CD4-positive, alpha-beta memory T cell (primary cell): ENCODE data around the gene TIAL1. TPM values are rescaled to one million over a fixed set of nuclear protein-coding genes. Genes with fewer than 3 reads are reported as not detected.

Experiments
- CTCF ChIA-PET: fragments of 350-600 bp; sonication (Branson Sonifier 250); formaldehyde crosslinking; loops from one replicate; lab custom pipeline; 2021; ENCODE audit warnings: inconsistent platforms; ENCODE audit not compliant: partially characterized antibody; lab: Charles Lee
- POLR2A ChIA-PET: fragments of 350-600 bp; sonication (Branson Sonifier 250); formaldehyde crosslinking; loops from one replicate; lab custom pipeline; 2021; ENCODE audit not compliant: partially characterized antibody; lab: Charles Lee
- DNase-seq, 5 donors: peaks; one replicate each; pipeline versions ENCODE4 v3.0.0 to v3.0.0-alpha.2; 2020 to 2022; ENCODE audit warnings: mixed read lengths in 1 of 5
- H3K27ac ChIP-seq: one replicate; pipeline ENCODE4 v1.7.0; 2013; ENCODE audit warnings: low read depth, low read length
- H3K27me3 ChIP-seq: 2 replicates; pipeline ENCODE4 v1.7.0; 2013; ENCODE audit warnings: mild to moderate bottlenecking, low read length, moderate library complexity; ENCODE audit not compliant: insufficient read depth
- H3K36me3 ChIP-seq: 2 replicates; pipeline ENCODE4 v1.7.0; 2013; ENCODE audit warnings: mild to moderate bottlenecking, low read length, moderate library complexity; ENCODE audit not compliant: insufficient read depth
- H3K4me1 ChIP-seq: 2 replicates; pipeline ENCODE4 v1.7.0; 2013; ENCODE audit warnings: mild to moderate bottlenecking, low read length, moderate library complexity; ENCODE audit not compliant: insufficient read depth
- H3K4me3 ChIP-seq, 2 donors: one replicate each; pipeline ENCODE4 v1.7.0; 2013; ENCODE audit warnings: low read length in 2 of 2, mild to moderate bottlenecking in 1 of 2
- H3K9me3 ChIP-seq, 2 donors: one replicate each; pipeline ENCODE4 v1.7.0; 2013; ENCODE audit warnings: low read length in 2 of 2, control low read depth in 1 of 2; ENCODE audit not compliant: control insufficient read depth in 1 of 2
- H3K27ac Mint-ChIP-seq, 7 donors: one replicate each; pipeline ENCODE4 v1.8.0; 2020 to 2021; ENCODE audit warnings: mixed read lengths in 7 of 7, mild to moderate bottlenecking in 6 of 7, inconsistent platforms in 3 of 7, moderate library complexity in 3 of 7
- H3K27me3 Mint-ChIP-seq, 2 donors: one replicate each; pipeline ENCODE4 v1.8.0; 2020 to 2021; ENCODE audit warnings: mixed read lengths in 2 of 2
- H3K36me3 Mint-ChIP-seq, 2 donors: one replicate each; pipeline ENCODE4 v1.8.0; 2020 to 2021; ENCODE audit warnings: mixed read lengths in 2 of 2, inconsistent platforms in 1 of 2, mild to moderate bottlenecking in 1 of 2
- H3K4me1 Mint-ChIP-seq, 4 donors: one replicate each; pipeline ENCODE4 v1.8.0; 2020 to 2021; ENCODE audit warnings: mixed read lengths in 4 of 4, mild to moderate bottlenecking in 1 of 4
- H3K4me3 Mint-ChIP-seq, 8 donors: one replicate each; pipeline ENCODE4 v1.8.0; 2020 to 2021; ENCODE audit warnings: mixed read lengths in 8 of 8, mild to moderate bottlenecking in 7 of 8, moderate library complexity in 6 of 8, inconsistent platforms in 3 of 8
- H3K9me3 Mint-ChIP-seq, 8 donors: one replicate each; pipeline ENCODE4 v1.8.0; 2020 to 2021; ENCODE audit warnings: mixed read lengths in 8 of 8, mild to moderate bottlenecking in 5 of 8, inconsistent platforms in 3 of 8, moderate library complexity in 1 of 8
- intact Hi-C: fragments of 100-400 bp; cut with micrococcal nuclease; formaldehyde crosslinking; loops from one replicate; pipeline ENCODE4 v1.15.1; 2023
- polyA plus RNA-seq, 2 donors: library from polyadenylated mRNA; unstranded; fragments of 300-500 nt; fragmentation: Illumina TruSeq; gene quantifications; one replicate each; pipeline ENCODE4 v1.2.3, GENCODE V29; 2021
- total RNA-seq, 2 experiments: library from RNA; stranded (reverse); gene quantifications; one replicate each; pipeline ENCODE4 v1.2.3, GENCODE V29; 2021

TIAL1 gene, protein sequence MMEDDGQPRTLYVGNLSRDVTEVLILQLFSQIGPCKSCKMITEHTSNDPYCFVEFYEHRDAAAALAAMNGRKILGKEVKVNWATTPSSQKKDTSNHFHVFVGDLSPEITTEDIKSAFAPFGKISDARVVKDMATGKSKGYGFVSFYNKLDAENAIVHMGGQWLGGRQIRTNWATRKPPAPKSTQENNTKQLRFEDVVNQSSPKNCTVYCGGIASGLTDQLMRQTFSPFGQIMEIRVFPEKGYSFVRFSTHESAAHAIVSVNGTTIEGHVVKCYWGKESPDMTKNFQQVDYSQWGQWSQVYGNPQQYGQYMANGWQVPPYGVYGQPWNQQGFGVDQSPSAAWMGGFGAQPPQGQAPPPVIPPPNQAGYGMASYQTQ
- 100 to 1,000 TPM; 201 to 212 TPM for total RNA-seq
- 10 to 100 TPM in 1 of 2 donors, 1 to 10 TPM in 1; 8.8 to 12.0 TPM for polyA plus RNA-seq

DNA sequence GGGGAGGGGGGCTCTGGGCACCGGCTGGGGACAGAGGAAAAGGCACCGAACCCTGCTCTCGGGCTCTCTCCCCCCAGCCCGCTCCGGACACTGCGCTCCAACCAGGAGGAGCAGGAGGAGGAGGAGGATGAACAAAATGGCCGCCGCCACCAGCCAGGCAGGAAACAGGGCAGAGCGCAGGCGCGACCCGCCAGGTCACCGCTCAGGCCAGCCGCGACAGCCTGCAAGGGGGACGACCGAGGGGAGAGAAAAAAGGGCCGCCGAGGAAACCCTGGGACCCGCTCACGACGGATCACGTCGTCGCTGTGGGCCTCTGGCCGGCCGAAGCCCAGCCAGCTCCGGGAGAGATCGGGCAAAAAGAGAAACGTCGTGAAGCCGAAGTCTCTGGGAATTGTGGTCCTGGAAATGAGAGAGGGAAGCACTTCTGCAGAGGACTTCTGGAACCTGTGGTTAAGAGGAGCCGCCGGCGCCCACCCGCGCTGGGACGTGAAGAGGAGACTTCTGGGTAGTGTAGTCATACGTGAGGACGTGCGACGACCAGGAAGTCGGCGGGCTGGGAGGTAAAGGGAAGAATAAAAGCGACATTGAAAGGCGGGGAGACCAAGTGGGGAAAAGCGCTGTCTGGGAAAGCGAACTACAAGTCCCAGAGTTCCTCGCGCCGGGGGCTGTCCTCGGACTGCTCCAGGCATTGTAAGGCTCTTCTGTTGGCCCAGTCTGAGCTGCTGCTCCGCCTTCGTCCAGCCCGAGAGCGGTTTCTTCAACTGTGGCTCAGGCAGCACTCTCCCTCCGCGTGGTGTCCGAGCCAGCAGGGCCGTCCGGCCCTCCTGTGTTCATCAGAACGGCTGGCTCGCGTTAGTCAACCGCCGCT lies at the start of gene TIAL1:
Gene TIAL1 (minus strand): TSS at position 428 of the 868 bp plus-strand sequence. CDS start 499 bp downstream, outside the sequence.
- POLR2A ChIA-PET = interaction anchor here (0.5 to 3.0 kb wide), 11 partner anchors 27 to 842 kb away, joined by 3 to 14 read pairs (median 5); partner anchors contain the start of genes BAG3, CACUL1, GRK5 and INPP5F
- CTCF ChIA-PET = interaction anchor here (1.4 to 3.6 kb wide), 3 partner anchors 13 to 151 kb away, joined by 3 to 14 read pairs (median 4); no protein-coding TSS in a partner anchor
- Histone ChIP-seq H3K4me1 (peaks cover 43% of the 10 kb centered on the region), H3K36me3 (no peaks in the 10 kb centered on the region), H3K27ac (peak within 1 kb of the TSS; percentile 98), H3K4me3 (peak within 1 kb of the TSS; percentile 83 to 99), H3K27me3 (no peaks in the 10 kb centered on the region), H3K9me3 (no peaks in the 10 kb centered on the region)
- intact Hi-C loops = loop anchor here (1.0 to 10.0 kb wide), 10 partner anchors 54 to 841 kb away; partner anchors contain the start of genes BAG3, EIF3A, GRK5 and INPP5F
- peak within 1 kb of the TSS; percentile 93 to 100 (median 99) for H3K4me3 Mint-ChIP-seq
- no peaks in the 10 kb centered on the region for H3K27me3 Mint-ChIP-seq
- peak; percentile 89 to 97 (median 91) for DNase-seq
- H3K4me1 Mint-ChIP-seq = peaks cover 37 to 57% (median 44%) of the 10 kb centered on the region in 4 donors
- peaks cover 6 to 30% of the 10 kb centered on the region in 2 donors for H3K36me3 Mint-ChIP-seq
- peak within 1 kb of the TSS; percentile 97 to 100 (median 99) for H3K27ac Mint-ChIP-seq
- H3K9me3 Mint-ChIP-seq = no peaks in the 10 kb centered on the region

DNA sequence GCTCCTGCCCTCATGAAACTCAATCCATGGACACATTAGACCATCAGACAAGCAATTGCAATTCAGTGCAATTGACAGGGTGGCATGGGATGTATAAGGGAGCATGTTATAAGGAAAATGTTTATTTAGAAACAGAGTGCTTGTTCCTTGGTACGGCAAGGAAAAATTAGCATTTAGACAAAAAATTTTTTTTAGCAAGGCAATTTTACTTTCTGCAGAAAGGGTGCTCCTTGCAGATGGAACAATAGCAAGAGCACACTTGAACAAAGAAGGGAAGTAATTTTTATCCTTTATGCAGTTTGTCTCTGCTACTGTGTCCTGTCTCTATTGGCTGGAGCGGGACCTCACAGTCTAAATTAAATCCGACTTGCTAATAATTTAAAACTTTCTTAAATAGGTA lies 48.2 kb upstream of the TIAL1 start:
- Mint-ChIP-seq H3K4me3 (no peak overlapping the region), H3K36me3 (no peaks in the 10 kb centered on the region), H3K4me1 (peaks cover 21 to 35% (median 25%) of the 10 kb centered on the region in 4 donors), H3K9me3 (peaks cover 0 to 8% (median 1%) of the 10 kb centered on the region in 8 donors), H3K27ac (no peak overlapping the region), H3K27me3 (peaks cover 0 to 1% of the 10 kb centered on the region in 2 donors)
- no peaks in the 10 kb centered on the region for H3K9me3 ChIP-seq
- H3K4me3 ChIP-seq = no peak overlapping the region
- H3K27ac ChIP-seq = no peak overlapping the region
- no peak for DNase-seq
- H3K36me3 ChIP-seq = no peaks in the 10 kb centered on the region
- ChIA-PET POLR2A (no interaction called here), CTCF (interaction anchor here (1.0 kb wide), 1 partner anchor 9 kb away, joined by 6 read pairs; no protein-coding TSS in a partner anchor)
- H3K4me1 ChIP-seq = peaks cover 30% of the 10 kb centered on the region
- intact Hi-C loops = no loop called here
- H3K27me3 ChIP-seq = no peaks in the 10 kb centered on the region

DNA sequence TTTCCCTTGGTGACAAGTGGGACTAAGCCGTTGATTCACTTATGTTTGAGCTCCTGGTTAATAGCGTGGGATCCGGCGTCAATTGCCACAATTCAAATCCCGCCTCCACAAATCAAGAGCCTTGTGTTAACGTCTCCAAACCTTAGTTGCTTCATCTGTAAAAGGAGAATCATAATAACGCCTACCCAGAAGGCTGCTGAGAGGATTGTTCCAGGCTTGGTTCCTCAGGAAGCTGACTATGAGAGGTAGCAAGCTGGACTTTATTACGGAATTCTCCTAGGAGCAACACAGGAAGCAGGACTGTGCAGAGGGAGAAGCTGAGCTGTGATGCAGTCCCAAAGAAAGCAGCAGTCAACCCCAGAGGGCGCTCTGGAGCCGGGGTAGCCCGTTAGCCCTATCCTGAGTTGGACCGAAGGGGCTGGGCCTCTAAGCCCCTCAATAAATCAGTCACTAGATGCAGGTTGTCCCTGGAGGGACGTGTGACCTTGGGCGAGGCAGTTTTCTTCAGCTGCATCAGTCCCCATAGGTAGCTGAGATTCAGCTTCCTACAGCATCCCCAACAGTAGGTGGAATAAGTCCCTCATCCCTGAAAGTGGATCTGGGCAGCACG lies 47.5 kb upstream of the TIAL1 start:
- intact Hi-C loops = no loop called here
- H3K4me3 Mint-ChIP-seq = no peak overlapping the region

GRCh38 chr10:119643306-119644204 lies 46.8 kb upstream of the TIAL1 start:
- Histone ChIP-seq H3K27me3 (no peaks in the 10 kb centered on the region), H3K4me3 (no peak overlapping the region), H3K27ac (no peak overlapping the region), H3K36me3 (no peaks in the 10 kb centered on the region), H3K4me1 (peaks cover 29% of the 10 kb centered on the region), H3K9me3 (no peaks in the 10 kb centered on the region)
- H3K36me3 Mint-ChIP-seq = no peaks in the 10 kb centered on the region
- CTCF ChIA-PET = interaction anchor here (0.9 to 1.7 kb wide), 11 partner anchors 10 to 100 kb away, joined by 3 to 6 read pairs (median 3); partner anchors contain the start of gene INPP5F
- intact Hi-C loops = no loop called here
- DNase-seq = no peak
- H3K27ac Mint-ChIP-seq = peak overlapping the region in 6 of 7 donors; percentile 24 to 87 (median 60)
- peaks cover 0 to 1% of the 10 kb centered on the region in 2 donors for H3K27me3 Mint-ChIP-seq
- H3K4me3 Mint-ChIP-seq = peak overlapping the region in 3 of 8 donors; percentile 20 to 69 (median 39)
- H3K9me3 Mint-ChIP-seq = peaks cover 0 to 8% (median 1%) of the 10 kb centered on the region in 8 donors
- peaks cover 20 to 35% (median 27%) of the 10 kb centered on the region in 4 donors for H3K4me1 Mint-ChIP-seq
- POLR2A ChIA-PET = interaction anchor here (0.6 to 1.8 kb wide), 5 partner anchors 8 to 101 kb away, joined by 3 to 12 read pairs (median 4); partner anchors contain the start of genes BAG3, INPP5F and RGS10

More for the DNA sequence above, 47.5 kb upstream of the TIAL1 start:
- peaks cover 0 to 8% (median 1%) of the 10 kb centered on the region in 8 donors for H3K9me3 Mint-ChIP-seq
- H3K27ac ChIP-seq = no peak overlapping the region
- POLR2A ChIA-PET = interaction anchor here (1.0 kb wide), 1 partner anchor 102 kb away, joined by 3 read pairs; the partner anchor contains the start of gene RGS10
- peaks cover 0 to 1% of the 10 kb centered on the region in 2 donors for H3K27me3 Mint-ChIP-seq
- H3K9me3 ChIP-seq = no peaks in the 10 kb centered on the region
- no peak overlapping the region for H3K4me3 ChIP-seq
- no peaks in the 10 kb centered on the region for H3K36me3 ChIP-seq
- H3K27ac Mint-ChIP-seq = no peak overlapping the region
- H3K27me3 ChIP-seq = no peaks in the 10 kb centered on the region
- peaks cover 29% of the 10 kb centered on the region for H3K4me1 ChIP-seq
- peaks cover 20 to 35% (median 27%) of the 10 kb centered on the region in 4 donors for H3K4me1 Mint-ChIP-seq
- no peak for DNase-seq
- CTCF ChIA-PET = interaction anchor here (0.9 to 1.7 kb wide), 7 partner anchors 10 to 101 kb away, joined by 3 to 6 read pairs (median 3); no protein-coding TSS in a partner anchor
- no peaks in the 10 kb centered on the region for H3K36me3 Mint-ChIP-seq

DNA sequence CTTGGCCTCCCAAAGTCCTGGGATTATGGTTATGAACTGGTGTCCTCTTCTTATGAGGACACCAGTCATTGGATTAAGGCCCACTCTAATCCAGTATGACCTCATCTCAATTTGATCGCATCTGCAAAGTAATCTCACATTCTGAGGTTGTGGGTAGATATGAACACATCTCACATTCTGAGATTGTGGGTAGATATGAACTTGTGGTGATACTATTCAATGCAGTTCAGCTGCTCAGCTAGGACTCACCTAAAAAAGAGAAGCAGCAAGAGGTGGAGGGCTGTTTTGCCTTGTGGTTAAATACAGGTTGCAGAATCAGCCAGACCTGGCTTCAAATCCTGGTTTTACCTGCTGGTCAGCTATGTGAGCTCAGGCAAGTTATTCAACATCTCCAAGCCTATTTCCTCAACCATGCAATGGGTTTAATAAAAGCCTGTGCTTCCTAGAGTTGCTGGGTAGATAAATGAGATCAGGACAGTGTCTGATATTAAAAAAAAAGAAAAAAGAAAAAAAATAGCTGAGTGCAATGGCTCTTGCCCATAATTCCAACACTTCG lies 45.9 kb upstream of the TIAL1 start:
- Histone ChIP-seq H3K9me3 (no peaks in the 10 kb centered on the region), H3K4me3 (no peak overlapping the region), H3K27ac (no peak overlapping the region), H3K27me3 (no peaks in the 10 kb centered on the region), H3K36me3 (no peaks in the 10 kb centered on the region), H3K4me1 (peaks cover 29% of the 10 kb centered on the region)
- Mint-ChIP-seq H3K4me1 (peaks cover 20 to 35% (median 27%) of the 10 kb centered on the region in 4 donors), H3K4me3 (peak overlapping the region in 7 of 8 donors; percentile 32 to 69 (median 55)), H3K27me3 (peaks cover 0 to 1% of the 10 kb centered on the region in 2 donors), H3K27ac (peak overlapping the region; percentile 71 to 91 (median 83)), H3K36me3 (no peaks in the 10 kb centered on the region), H3K9me3 (peaks cover 0 to 8% (median 1%) of the 10 kb centered on the region in 8 donors)
- CTCF ChIA-PET = interaction anchor here (1.0 to 1.7 kb wide), 7 partner anchors 10 to 83 kb away, joined by 3 to 6 read pairs (median 4); partner anchors contain the start of gene INPP5F
- POLR2A ChIA-PET = interaction anchor here (0.6 to 1.8 kb wide), 5 partner anchors 8 to 83 kb away, joined by 3 to 12 read pairs (median 5); partner anchors contain the start of genes BAG3 and INPP5F
- intact Hi-C loops = loop anchor here (1.0 kb wide), 1 partner anchor 9 kb away; the partner anchor contains the start of gene BAG3
- DNase-seq = peak; percentile 63 to 76 (median 67)
